ENCODE measurements around the gene ZNF335.

Gene ZNF335

DNA sequence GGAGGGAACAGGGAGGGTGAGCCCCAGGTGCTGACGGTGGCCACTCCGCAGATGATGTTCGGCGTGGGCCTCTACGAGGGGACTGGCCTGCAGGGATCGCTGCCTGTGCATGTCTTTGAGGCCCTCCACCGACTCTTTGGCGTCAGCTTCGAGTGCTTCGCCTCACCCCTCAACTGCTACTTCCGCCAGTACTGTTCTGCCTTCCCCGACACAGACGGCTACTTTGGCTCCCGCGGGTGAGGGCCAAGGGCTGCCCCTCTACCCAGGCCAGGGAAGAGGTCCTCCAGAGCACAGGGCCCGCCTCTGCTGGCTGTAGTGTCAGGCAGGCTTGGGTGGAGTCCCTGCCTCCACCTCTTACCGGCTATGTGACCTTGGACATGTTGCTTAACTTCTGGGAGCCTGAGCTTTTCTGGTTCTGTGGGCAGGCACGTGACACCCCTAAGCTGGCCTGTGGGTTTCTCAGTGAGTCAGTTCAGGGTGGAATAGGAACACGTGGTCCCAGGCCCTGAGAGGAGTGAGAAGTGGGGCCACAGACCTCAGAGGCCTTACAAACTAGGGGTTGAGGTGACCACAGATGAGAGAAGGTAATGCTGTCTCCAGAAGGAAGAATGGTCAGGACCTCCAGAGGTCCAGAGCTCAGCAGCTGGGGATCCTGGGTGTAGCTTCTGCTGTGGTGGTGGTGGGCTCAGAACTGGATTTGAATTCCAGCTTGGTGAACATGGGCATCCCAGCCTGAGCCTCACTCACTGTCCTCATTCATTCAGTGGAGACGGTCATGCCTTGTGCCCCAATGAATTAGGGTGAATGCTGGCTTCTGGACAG, 25.6 kb downstream of the ZNF335 start:
- TF ChIP-seq ZNF565 (CRISPR knock-in tag; conservative IDR thresholded peaks at IDR 0.05; ENCODE audit: low read depth) (no peak), ISL1 (CRISPR knock-in tag; IDR thresholded peaks at IDR 0.05) (no peak), TOX (CRISPR knock-in tag; IDR thresholded peaks at IDR 0.05; ENCODE audit: borderline replicate concordance) (no peak), PPARA (CRISPR knock-in tag; IDR thresholded peaks at IDR 0.05; ENCODE audit: borderline replicate concordance) (no peak), ZFP30 (CRISPR knock-in tag; IDR thresholded peaks at IDR 0.05) (no peak), ZNF70 (CRISPR knock-in tag; IDR thresholded peaks at IDR 0.05) (no peak)
- TF ChIP-seq, protein P1, sequence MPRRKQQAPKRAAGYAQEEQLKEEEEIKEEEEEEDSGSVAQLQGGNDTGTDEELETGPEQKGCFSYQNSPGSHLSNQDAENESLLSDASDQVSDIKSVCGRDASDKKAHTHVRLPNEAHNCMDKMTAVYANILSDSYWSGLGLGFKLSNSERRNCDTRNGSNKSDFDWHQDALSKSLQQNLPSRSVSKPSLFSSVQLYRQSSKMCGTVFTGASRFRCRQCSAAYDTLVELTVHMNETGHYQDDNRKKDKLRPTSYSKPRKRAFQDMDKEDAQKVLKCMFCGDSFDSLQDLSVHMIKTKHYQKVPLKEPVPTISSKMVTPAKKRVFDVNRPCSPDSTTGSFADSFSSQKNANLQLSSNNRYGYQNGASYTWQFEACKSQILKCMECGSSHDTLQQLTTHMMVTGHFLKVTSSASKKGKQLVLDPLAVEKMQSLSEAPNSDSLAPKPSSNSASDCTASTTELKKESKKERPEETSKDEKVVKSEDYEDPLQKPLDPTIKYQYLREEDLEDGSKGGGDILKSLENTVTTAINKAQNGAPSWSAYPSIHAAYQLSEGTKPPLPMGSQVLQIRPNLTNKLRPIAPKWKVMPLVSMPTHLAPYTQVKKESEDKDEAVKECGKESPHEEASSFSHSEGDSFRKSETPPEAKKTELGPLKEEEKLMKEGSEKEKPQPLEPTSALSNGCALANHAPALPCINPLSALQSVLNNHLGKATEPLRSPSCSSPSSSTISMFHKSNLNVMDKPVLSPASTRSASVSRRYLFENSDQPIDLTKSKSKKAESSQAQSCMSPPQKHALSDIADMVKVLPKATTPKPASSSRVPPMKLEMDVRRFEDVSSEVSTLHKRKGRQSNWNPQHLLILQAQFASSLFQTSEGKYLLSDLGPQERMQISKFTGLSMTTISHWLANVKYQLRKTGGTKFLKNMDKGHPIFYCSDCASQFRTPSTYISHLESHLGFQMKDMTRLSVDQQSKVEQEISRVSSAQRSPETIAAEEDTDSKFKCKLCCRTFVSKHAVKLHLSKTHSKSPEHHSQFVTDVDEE (CRISPR knock-in tag; IDR thresholded peaks at IDR 0.05), result no peak
- TF ChIP-seq, protein P2, sequence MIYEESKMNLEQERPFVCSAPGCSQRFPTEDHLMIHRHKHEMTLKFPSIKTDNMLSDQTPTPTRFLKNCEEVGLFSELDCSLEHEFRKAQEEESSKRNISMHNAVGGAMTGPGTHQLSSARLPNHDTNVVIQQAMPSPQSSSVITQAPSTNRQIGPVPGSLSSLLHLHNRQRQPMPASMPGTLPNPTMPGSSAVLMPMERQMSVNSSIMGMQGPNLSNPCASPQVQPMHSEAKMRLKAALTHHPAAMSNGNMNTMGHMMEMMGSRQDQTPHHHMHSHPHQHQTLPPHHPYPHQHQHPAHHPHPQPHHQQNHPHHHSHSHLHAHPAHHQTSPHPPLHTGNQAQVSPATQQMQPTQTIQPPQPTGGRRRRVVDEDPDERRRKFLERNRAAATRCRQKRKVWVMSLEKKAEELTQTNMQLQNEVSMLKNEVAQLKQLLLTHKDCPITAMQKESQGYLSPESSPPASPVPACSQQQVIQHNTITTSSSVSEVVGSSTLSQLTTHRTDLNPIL (CRISPR knock-in tag; IDR thresholded peaks at IDR 0.05; ENCODE audit: low read depth), result no peak
- no peak for ATAC-seq

DNA sequence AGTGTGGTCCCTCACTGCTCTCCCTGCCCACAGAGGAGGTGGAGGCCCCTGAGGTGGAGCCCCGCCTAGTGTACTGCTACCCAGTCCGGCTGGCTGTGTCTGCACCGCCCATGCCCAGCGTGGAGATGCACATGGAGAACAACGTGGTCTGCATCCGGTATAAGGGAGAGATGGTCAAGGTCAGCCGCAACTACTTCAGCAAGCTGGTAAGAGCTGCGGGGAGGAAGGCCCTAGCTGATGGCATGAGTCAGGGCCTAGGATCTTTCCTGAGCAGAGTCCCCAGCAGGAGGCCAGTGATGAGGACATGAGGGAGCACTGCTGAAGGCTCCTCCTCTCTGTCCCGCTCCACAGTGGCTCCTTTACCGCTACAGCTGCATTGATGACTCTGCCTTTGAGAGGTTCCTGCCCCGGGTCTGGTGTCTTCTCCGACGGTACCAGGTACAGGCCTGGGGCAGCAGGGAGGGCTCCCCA, 26.3 kb downstream of the ZNF335 start:
- TF ChIP-seq ESRRG (CRISPR knock-in tag; IDR thresholded peaks at IDR 0.05), result no peak
- no peak for TF ChIP-seq ZNF70 (CRISPR knock-in tag; IDR thresholded peaks at IDR 0.05)
- no peak for TF ChIP-seq TCF4 (CRISPR knock-in tag; IDR thresholded peaks at IDR 0.05; ENCODE audit: borderline replicate concordance)
- no peak for TF ChIP-seq BACH2 (CRISPR knock-in tag; IDR thresholded peaks at IDR 0.05; ENCODE audit: borderline replicate concordance)
- TF ChIP-seq ZNF8 (CRISPR knock-in tag; IDR thresholded peaks at IDR 0.05), result no peak
- TF ChIP-seq ZNF565 (CRISPR knock-in tag; conservative IDR thresholded peaks at IDR 0.05; ENCODE audit: low read depth), result no peak
- no peak for TF ChIP-seq ZFP3 (CRISPR knock-in tag; IDR thresholded peaks at IDR 0.05)
- no peak for TF ChIP-seq RARB (CRISPR knock-in tag; IDR thresholded peaks at IDR 0.05)
- no peak for TF ChIP-seq ZC3H10 (CRISPR knock-in tag; IDR thresholded peaks at IDR 0.05)
- TF ChIP-seq ARNTL (CRISPR knock-in tag; IDR thresholded peaks at IDR 0.05; ENCODE audit: borderline replicate concordance, low read depth), result no peak
- TF ChIP-seq CSDC2 (CRISPR knock-in tag; IDR thresholded peaks at IDR 0.05), result no peak
- no peak for TF ChIP-seq ZFP30 (CRISPR knock-in tag; IDR thresholded peaks at IDR 0.05)
- ATAC-seq, result no peak

DNA sequence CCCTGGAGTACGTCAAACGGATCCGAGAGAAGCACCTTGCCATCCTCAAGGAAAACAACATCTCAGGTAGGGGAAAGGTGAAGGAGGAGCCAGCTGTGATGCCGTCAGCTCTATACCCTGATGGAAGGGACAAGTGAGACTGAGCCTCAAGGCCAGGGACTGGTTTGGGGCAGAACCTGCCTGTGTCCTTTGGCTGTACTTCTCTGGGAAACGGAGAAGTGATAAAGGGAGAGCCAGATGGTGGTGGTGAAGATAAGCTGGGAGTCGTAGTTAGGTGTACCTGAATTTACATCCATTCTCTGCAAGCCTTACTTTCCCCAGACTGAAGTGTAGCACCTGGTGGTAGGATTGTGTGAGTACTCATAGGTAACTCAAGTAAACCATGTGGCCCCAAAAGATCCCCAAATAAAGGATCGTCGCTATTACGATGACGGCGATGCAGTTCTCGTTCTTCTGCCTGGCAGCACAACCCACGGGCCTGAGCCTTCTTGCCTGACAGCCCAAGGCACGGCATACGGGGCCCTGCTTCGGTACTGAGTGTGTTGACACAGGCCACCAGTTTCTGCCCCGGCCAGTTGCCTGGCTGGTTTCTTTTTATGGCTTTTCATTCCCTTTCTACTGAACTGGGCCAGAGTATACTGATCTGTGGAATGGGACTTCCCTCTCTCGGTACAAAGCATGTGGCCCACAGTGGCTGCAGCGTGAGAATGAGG, 26.9 kb downstream of the ZNF335 start:
- ATAC-seq, result no peak
- TF ChIP-seq CSDC2 (CRISPR knock-in tag; IDR thresholded peaks at IDR 0.05) (no peak), BACH2 (CRISPR knock-in tag; IDR thresholded peaks at IDR 0.05; ENCODE audit: borderline replicate concordance) (no peak), ZNF70 (CRISPR knock-in tag; IDR thresholded peaks at IDR 0.05) (no peak), TCF4 (CRISPR knock-in tag; IDR thresholded peaks at IDR 0.05; ENCODE audit: borderline replicate concordance) (no peak), ZNF8 (CRISPR knock-in tag; IDR thresholded peaks at IDR 0.05) (no peak), ZFP3 (CRISPR knock-in tag; IDR thresholded peaks at IDR 0.05) (no peak), OSR1 (CRISPR knock-in tag; IDR thresholded peaks at IDR 0.05) (no peak), TOX (CRISPR knock-in tag; IDR thresholded peaks at IDR 0.05; ENCODE audit: borderline replicate concordance) (no peak), ZNF565 (CRISPR knock-in tag; conservative IDR thresholded peaks at IDR 0.05; ENCODE audit: low read depth) (no peak), RARB (CRISPR knock-in tag; IDR thresholded peaks at IDR 0.05) (no peak), PPARA (CRISPR knock-in tag; IDR thresholded peaks at IDR 0.05; ENCODE audit: borderline replicate concordance) (no peak), ZFP30 (CRISPR knock-in tag; IDR thresholded peaks at IDR 0.05) (no peak), ESRRG (CRISPR knock-in tag; IDR thresholded peaks at IDR 0.05) (no peak)
- TF ChIP-seq, protein P1 (CRISPR knock-in tag; IDR thresholded peaks at IDR 0.05), result no peak
- TF ChIP-seq, protein P3, sequence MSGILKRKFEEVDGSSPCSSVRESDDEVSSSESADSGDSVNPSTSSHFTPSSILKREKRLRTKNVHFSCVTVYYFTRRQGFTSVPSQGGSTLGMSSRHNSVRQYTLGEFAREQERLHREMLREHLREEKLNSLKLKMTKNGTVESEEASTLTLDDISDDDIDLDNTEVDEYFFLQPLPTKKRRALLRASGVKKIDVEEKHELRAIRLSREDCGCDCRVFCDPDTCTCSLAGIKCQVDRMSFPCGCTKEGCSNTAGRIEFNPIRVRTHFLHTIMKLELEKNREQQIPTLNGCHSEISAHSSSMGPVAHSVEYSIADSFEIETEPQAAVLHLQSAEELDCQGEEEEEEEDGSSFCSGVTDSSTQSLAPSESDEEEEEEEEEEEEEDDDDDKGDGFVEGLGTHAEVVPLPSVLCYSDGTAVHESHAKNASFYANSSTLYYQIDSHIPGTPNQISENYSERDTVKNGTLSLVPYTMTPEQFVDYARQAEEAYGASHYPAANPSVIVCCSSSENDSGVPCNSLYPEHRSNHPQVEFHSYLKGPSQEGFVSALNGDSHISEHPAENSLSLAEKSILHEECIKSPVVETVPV (CRISPR knock-in tag; IDR thresholded peaks at IDR 0.05), result no peak
- TF ChIP-seq, protein P4, sequence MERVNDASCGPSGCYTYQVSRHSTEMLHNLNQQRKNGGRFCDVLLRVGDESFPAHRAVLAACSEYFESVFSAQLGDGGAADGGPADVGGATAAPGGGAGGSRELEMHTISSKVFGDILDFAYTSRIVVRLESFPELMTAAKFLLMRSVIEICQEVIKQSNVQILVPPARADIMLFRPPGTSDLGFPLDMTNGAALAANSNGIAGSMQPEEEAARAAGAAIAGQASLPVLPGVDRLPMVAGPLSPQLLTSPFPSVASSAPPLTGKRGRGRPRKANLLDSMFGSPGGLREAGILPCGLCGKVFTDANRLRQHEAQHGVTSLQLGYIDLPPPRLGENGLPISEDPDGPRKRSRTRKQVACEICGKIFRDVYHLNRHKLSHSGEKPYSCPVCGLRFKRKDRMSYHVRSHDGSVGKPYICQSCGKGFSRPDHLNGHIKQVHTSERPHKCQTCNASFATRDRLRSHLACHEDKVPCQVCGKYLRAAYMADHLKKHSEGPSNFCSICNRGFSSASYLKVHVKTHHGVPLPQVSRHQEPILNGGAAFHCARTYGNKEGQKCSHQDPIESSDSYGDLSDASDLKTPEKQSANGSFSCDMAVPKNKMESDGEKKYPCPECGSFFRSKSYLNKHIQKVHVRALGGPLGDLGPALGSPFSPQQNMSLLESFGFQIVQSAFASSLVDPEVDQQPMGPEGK (CRISPR knock-in tag; IDR thresholded peaks at IDR 0.05; ENCODE audit: borderline replicate concordance), result no peak
- TF ChIP-seq, protein P5, sequence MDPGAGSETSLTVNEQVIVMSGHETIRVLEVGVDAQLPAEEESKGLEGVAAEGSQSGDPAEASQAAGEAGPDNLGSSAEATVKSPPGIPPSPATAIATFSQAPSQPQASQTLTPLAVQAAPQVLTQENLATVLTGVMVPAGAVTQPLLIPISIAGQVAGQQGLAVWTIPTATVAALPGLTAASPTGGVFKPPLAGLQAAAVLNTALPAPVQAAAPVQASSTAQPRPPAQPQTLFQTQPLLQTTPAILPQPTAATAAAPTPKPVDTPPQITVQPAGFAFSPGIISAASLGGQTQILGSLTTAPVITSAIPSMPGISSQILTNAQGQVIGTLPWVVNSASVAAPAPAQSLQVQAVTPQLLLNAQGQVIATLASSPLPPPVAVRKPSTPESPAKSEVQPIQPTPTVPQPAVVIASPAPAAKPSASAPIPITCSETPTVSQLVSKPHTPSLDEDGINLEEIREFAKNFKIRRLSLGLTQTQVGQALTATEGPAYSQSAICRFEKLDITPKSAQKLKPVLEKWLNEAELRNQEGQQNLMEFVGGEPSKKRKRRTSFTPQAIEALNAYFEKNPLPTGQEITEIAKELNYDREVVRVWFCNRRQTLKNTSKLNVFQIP (CRISPR knock-in tag; IDR thresholded peaks at IDR 0.05; ENCODE audit: borderline replicate concordance, low read depth), result no peak
